Dermis blood vessel endothelial cell (primary cell): ENCODE measurements around the gene DBET. TPM values are rescaled to one million over a fixed set of nuclear protein-coding genes. Genes with fewer than 3 reads are reported as not detected.
A peak's percentile ranks its signal among the peaks of the same experiment; 100 is the strongest.
"Not testable (repeated sequence)": the region's sequence is repeated elsewhere in the genome, so short reads cannot be mapped to it uniquely, and the experiment has no call there.

Experiments
- DNase-seq: peaks from one replicate; pipeline ENCODE4 v3.0.0; 2010
- total RNA-seq: library from RNA; depleted of rRNA; stranded (reverse); fragments of >200 nt; gene quantifications from 2 replicates; pipeline ENCODE4 v1.2.3, GENCODE V29; 2014

Gene DBET
- not detected in 2 replicates for total RNA-seq

DNA sequence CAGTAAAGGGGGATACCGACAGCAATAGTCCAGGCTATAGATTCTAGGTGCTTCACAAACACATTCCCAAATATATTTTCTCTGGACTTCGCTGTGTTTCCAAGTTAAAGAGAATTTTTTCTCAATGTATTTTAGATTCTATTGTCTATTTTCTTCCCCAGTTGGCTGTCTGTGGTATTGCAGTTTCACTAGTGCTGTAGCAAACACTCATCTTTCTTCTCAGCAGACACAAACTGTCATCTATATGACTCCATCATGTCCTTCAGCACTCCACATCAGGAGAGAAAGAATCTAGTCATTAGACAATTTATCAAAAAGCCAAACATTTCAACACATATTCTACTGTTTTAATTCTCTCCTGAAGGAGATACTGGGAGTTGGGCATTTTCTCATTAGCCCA lies at the start of gene DBET:
DBET (plus strand) TSS at position 161 of the 400 bp plus-strand sequence.
- DNase-seq = not testable (repeated sequence)

DNA sequence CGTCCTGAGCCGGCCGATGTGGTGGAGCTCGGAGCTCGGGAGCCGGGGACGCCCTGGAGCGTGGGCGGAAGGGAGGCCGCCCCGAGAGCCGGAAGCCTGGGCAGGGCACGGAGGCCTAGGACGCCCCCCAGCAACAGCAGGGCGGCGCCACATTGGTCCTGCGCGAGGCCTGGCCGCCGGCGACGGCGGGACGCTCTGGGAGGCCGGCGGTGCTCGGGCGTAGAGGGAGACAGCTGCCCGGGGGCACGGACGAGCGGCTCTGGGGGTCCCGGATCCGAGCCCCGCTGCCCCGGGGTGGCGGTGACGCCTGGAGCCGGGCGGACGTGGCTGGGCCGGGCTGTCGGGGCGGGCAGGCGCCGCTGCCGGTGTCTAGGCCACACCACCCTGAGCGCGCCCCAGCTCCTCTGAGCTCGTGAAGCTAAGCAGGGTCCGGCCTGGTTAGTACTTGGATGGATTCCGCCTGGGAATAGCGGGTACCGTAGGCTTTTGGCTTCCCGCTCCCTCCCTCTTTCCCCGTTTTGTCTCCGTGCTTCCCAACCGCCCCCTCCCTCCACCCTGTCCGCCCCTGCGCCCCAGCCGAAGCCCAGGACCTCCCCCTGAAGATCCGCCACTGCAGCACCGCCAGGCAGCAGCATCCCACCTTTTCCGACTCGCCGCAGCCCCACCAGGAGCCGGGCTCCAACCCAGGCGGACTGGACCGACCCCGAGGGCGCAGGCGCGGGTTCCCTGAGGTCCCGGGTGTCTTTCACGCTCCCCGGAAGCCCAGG lies 49.3 kb upstream of the DBET start:
- DNase-seq = no peak

DNA sequence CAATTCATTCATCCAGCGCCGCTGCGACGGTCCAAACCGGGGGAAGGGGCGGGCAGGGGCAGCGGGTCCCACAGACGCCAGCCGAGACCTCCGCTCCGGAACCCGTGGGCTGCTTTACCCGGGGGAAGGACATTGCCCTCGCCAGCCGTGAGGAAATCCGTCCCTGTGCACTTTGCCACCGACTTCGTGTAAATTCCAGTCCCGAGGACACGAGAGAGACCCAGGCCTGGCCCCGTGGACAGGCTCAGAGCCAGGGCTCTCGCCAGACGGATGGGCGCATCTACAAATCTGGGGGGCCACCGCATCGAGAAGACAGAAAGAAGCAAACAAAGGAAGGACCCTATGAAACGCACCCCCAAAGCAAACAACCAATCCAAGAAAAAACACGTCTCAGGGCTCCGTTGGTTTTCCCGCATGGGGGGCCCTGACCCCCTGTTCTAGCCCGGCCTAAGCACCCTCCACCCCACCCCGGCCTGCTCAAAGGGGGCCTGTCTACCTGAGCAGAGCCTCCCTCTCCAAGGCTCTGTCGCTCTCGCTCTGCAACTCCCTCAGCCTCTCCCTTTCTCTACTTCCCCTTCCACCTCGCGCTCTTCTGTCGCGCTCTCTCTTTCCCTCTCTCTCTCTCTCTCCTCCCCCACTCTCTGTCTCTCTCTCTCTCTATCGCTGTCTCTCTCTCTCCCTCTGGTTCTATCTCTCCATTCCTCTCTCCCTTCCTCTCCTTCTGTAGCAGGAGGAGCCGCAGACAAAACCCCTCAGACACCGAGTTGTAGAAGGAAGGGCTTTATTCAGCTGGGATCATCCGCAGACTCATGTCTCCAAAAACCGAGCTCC lies 48.5 kb upstream of the DBET start:
- no peak for DNase-seq

DNA sequence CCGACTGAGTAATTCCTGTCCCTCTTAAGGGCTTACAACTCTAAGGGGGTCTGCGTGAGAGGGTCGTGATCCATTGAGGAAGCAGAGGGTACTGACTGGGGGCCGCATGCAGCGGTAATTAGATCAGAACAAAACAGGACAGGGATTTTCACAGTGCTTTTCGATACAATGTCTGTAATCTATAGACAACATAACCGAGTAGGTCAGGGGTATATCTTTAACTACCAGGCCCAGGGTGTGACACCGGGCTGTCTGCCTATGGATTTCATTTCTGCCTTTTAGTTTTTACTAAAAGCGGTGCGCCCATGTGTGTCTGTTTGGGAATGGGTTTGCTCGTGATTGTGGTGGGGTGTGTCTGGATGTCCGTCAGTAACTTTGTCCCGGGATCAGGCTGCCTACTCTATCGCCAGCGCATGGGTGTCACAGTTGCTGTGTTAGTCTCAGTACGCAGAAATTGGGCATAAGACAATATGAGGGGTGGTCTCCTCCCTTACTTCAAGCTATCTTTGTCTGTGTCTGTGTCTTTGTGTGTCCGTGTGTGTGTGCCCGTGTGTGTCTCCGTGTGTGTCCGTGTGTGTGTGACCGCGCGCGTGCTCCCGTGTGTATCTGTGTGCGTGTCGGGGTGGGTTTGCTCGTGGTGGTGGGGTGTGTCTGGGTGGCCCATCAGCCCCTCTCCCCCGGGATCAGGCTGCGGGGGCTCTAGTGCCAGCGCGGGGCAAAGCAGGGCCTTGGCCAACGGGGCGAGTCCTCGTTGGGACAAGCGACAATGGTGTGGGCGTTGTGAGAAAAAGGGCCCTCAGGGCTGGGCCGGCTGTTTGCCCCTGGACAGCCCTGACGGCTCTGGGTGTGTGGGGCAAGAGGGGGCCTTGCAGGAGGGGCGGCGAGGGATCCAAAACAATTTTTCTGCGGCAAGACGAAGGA lies 47.7 kb upstream of the DBET start:
- DNase-seq = no peak

DNA sequence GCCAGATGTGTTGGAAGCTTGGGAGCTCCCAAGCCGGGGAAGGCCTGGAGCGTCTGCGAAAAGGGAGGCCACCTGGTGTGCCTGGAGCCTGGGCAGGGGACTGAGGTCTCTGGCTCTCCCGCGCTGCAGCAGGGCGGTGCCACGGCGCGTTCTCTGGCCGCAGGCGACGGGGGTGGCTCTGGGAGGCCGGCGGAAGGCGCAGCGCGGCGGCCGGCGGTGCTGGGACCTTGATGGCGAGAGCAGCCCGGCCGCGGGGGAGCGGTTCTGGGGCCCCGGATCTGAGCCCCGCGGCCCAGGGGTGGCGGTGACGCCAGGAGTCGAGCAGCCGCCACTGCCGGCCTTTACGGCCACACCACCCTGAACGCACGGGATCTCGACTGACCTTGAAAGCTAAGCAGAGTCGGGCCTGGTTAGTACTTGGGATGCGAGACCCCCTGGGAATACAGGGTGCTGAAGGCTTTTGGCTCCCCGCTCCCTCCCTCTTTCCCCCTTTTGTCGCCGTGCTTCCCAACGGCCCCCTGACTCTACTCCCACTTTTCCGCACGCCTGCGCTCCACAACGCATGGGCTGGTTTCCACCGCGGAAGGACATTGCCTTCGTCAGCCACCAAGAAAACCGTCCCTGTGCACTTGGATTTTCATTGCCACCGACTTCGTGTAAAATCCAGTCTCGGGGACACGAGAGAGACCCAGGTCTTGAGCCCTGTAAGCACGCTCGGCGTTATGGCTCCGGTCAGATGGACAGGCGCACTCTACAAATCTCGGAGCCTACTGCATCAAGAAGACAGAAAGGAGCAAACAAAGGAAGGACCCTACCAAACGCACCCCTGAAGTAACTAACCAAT lies 46.7 kb upstream of the DBET start:
- DNase-seq = no peak

DNA sequence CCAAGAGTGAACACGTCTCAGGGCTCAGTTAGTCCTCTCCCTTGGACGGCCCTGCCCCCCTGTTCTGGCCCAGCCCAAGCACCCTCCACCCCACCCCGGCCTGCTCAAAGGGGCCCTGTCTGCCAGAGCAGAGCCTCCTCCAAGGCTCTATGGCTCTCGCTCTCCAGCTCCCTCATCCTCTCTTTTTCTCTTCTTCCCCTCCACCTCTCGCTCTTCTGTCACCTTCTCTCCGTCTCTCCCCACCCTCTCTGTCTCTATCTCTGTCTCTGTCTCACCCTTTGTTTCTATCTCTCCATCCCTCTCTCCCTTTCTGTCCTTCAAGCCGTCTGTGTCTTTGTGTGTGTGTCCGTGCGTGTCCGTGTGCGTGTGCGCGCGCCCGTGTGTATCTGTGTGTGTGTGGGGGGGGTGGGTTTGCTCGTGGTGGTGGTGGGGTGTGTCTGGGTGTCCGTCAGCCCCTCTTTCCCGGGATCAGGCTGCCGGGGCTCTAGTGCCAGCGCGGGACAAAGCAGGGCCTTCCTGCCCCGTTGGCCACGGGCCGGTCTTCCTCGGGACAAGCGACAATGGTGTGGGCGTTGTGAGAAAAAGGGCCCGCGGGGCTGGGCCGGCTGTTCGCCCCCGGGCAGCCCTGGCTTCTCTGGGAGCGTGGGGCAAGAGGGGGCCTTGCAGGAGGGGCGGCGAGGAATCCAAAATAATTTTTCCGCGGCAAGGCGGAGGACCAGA lies 45.9 kb upstream of the DBET start:
- DNase-seq = no peak

DNA sequence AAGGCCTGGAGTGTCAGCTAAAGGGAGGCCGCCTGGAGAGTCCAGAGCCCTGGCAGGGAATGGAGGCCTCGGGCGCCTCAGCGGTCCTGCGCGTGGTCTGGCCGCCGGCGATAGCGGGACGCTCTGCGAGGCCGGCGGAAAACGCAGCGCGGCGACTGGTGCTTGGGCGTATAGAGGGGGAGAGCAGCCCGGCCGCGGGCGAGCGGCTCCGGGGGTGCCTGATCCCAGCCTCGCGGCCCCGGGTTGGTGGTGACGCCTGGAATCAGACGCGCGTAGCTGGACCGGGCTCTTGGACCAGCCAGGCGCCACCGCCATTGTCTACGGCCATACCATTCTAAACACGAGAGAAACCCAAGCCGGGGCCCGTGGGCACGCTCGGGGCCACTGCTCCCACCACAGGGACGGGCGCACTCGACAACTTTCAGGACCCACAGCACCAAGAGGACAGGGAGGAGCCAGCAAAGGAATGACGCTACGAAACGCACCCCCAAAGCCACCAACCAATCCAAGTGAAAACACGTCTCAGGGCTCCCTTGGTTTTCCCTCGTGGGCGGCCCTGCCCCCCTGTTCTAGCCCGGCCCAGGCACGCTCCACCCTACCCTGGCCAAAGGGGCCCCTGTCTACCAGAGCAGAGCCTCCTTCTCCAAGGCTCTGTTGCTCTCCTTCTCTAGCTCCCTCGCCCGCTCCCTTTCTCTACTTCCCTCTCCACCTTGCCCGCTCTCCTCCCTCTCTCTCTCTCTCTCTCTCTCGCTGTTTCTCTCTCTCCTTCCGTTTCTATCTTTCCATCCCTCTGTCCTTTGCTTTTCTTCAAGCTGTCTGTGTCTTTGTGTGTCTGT lies 45.1 kb upstream of the DBET start:
- DNase-seq = no peak

DNA sequence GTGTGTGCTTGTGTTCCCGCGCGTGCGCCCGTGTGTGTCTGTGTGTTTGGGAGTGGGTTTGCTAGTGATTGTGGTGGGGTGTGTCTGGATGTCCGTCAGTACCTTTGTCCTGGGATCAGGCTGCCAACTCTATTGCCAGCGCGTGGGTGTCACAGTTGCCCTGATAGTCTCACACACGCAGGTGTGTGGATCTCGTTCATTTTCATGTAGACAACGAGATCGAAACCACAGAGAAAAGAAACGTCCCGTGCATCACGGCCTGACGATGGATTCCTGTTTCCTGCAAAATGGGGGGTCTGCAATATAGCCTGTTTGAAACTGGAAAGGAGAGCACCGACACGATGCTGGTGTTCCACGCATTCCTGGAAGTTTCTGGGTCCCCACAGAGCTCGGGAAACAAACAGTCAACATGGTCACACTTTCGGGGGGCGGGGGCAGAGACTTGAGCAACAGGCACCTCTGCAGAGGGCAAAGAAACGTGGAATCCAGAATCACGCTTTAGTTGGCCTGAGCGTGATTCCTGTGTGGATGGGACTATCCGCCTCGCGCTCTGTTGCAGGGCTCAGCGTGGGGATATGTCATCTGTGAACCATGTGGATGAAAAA lies 44.3 kb upstream of the DBET start:
- DNase-seq = not testable (repeated sequence)

DNA sequence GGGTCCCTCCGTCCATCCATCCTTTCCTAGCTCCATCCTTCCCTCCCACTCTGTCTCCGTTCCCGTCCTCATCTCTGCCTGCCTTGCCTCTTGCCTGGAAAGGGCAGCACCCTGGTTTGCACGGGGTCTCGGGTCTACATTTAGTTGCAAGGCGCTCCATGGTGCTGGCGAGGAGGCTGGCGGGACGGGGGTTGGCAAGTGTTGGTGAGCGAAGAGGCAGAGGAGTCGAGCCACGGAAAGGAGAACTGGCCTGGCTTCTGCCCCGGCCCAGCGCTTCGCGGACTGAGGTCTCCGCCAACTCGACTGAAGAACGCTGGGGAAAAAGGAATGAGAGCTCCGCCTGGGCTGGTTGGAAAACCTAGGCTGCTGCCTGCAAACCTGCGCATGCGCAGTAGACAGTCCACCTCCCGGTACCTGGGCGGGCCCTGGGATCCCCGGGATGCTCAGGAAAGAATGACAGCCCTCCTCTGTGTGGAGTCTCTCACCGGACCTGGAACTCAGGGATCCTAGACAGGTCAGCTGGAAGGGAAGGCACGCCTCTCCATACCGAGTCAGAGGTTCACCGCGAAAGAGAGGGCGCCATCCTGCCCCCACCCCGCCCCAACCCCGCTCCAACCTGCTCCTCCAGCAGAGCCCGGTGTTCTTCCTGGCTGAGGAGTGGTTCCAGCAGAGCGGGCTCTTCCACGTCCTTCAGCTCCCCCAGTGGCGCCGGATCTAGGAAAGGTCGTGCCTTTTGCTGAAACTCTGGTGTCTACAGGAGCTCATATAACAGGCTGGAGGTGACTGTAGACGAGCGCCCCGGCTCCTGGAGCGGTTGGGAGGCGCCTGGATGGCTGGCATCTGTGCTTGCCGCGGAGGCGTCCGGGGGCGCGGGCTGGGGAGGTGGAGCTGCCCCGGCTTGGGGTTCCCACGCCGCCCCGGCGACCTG lies 43.2 kb upstream of the DBET start:
- peak; percentile 17 for DNase-seq

DNA sequence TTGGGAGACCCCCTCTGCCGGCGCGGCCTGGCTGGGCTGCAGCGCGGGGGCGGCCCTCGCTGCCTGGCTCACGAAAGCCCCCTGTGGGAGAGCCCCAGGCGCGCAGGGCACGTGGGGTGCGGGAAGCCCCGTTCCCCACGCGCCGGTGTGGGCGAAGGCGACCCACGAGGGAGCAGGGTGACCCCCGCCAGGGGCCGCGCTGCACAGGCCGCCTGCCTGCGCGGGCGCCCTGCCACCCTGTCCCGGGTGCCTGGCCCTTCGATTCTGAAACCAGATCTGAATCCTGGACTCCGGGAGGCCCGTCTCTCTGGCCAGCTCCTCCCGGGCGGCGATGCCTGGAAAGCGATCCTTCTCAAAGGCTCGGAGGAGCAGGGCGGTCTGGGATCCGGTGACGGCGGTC lies 42.3 kb upstream of the DBET start:
- not testable (repeated sequence) for DNase-seq

DNA sequence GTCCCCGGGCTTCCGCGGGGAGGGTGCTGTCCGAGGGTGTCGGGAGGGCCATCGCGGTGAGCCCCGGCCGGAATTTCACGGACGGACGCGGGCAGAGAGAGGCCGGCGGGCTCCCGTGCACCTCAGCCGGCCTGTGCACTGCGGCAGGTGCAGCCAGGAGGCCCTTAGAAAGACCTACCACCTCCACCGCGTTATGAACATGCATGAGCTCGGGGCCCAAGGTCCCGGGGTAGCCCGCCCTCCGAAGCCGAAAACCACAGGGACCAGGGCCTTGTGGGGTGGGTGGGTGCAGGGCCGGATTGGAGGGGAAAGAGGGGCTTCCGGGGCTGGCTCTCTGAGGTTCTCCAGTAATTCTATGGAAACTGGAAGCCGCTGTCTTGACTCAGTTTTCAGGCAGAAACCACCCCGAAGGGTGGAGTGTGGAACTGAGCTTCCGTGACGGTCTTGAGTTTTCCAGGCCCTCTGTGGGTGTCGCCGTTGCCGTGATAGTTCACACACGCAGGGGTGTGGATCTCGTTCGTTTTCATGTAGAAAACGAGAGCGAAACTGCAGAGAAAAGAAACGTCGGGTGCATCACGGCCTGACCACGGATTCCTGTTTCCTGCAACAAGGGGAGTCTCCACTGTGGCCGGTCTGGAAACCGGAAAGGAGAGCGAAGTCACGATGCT lies 41.6 kb upstream of the DBET start:
- DNase-seq = not testable (repeated sequence)

DNA sequence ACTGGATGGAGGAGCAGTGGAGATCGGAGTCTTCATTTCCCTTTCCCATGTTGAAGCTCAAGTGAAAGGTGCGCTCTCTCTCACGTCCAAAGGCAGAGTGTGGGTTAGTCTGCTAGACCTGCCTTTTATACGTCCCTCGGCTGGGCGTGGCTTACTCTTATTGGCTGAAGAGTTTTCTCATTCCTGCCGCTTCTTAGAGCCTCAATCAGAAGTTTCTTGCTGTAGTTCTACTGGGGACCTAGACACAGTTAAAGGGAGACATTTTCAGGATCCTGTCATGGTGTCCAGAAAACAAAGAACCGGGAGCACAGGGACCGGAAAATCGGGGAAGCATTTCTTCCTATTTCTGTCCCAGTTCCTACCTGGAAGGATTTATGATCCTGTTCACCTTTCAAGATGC lies 37.1 kb upstream of the DBET start, which contains the start of gene FRG2:
FRG2 (minus strand) TSS at position 101 of the 400 bp plus-strand sequence; CDS start at position 49, 52 bp downstream.
- DNase-seq = not testable (repeated sequence)

DNA sequence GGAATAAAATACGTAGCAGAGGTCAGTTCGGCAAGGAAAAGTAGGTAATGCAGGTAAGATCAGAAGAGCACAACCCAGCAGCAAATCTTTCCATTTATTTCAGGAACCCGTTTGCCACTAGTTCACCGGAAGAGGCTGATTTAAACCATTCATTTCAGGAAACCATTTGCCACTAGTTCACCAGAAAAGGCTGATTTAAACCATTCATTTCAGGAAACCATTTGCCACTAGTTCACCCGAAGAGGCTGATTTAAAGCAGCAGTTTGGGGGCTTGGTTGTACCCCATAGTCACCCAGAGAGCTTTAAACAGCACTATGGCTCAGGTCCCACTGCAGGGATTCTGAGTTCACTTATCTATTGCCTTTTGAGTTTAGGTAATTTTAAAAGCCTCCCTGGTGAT lies 33.0 kb upstream of the DBET start:
- not testable (repeated sequence) for DNase-seq

DNA sequence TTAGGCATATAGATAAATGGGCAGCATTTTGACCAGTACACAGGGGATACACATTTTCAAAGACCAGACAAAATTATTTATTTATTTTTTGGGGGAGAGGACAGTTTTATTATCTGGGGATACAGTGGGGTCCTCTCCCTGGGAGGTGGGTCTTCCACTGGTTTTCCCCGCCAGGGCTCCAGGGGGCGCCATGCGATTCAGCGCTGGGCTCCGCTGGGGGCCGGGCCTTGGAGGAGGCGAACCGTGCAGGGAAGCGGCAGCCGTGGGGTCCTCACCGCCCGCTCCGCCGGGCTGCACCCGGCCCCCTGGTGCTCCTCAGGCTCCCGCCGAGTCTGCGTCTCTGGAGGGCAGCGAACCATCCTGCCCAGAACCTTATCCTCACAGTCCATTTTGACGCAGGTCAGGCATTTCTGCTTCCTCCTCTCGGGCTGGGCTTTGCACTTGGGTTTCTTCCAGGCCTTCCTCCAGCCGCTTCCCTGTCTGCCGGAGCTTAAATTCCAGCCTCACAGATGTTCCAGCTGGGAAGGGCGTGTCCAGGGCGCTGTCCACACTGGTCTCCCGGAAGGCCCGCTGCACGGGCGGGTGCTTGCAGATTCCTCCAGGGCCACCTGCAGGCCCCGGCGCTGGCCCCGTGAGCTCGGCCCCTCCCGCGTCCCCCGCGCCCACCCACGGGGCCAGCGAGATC lies 26.5 kb upstream of the DBET start:
- not testable (repeated sequence) for DNase-seq

DNA sequence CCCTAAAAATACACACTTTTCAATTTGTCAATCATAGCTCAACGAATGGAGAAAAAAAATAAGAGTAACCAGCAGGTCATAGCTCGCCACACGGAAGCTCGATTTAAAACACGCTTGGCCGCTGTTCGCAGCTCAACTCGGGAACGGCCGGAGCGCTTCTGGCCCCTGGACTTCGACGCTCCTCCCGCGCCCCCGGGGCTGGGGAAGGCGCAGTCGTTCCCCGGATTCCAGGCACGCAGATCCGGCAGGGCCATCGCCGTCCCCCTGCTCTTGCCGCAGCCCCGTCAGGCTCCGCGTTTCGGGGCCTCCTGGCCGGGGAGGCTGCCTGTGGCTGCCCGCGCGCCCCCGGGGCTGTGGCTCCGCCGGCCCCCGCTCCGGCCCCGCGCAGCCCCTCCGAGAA lies 23.4 kb upstream of the DBET start:
- not testable (repeated sequence) for DNase-seq

DNA sequence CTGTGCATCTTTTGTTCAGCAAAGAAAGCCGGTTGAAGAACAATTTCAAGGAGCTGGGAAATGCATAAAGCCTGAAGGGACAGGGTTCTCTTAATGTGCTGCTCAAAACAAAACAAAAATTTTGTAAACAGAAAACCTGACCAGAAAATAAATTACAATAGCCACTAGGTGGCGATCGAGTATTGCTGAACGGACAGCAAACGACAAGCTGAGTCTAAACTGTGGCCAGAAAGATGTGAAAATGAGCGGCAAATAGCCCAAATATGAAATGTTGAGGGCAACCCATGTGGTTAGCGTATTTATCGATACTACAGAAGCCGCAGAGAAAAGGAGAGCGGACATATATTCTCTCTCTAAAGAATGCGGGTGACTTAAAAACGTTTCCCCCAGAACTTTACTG lies 16.7 kb upstream of the DBET start:
- not testable (repeated sequence) for DNase-seq
